GM13977 (cell line): ENCODE measurements around the gene LILRA1.
A peak's percentile ranks its signal among the peaks of the same experiment; 100 is the strongest.
"Not testable (repeated sequence)": the region's sequence is repeated elsewhere in the genome, so short reads cannot be mapped to it uniquely, and the experiment has no call there.

ENCODE experiments used
- DNase-seq: peaks from one replicate; pipeline ENCODE4 v3.0.0; 2012; ENCODE audit warnings: low spot score
- in situ Hi-C: fragments of 300-500 bp; cut with MboI; formaldehyde crosslinking; loops from one replicate; pipeline ENCODE4 v1.12.0; 2022; ENCODE audit warnings: low sequenced_read_pairs, low pct_unique_long_range_greater_than_20kb, mixed read lengths, inconsistent platforms; ENCODE audit not compliant: unreplicated experiment
- TF ChIP-seq, protein P1 (sequence below): IDR thresholded peaks from 2 replicates; pipeline ENCODE4 v1.5.1; 2012; ENCODE audit warnings: mild to moderate bottlenecking, control low read depth; ENCODE audit not compliant: insufficient read depth; ENCODE audit errors: extremely low read depth, missing control alignments

The LILRA1 gene

DNA sequence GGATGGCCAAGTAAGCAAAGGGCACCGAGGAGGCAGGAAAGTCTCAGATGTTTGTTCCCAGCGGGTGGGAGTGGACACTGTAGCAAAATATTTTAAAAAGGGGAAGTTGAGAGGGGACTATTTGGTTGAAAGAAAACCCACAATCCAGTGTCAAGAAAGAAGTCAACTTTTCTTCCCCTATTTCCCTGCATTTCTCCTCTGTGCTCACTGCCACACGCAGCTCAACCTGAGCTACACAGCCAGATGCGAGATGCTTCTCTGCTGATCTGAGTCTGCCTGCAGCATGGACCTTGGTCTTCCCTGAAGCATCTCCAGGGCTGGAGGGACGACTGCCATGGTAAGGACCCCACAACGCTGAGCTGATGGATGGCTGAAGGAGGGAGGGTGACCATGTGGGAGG, at the start of gene LILRA1:
LILRA1 (plus strand) TSS at position 188 of the 400 bp plus-strand sequence. CDS start 613 bp downstream, outside the sequence.
- DNase-seq, in situ Hi-C loops: not testable (repeated sequence)

DNA sequence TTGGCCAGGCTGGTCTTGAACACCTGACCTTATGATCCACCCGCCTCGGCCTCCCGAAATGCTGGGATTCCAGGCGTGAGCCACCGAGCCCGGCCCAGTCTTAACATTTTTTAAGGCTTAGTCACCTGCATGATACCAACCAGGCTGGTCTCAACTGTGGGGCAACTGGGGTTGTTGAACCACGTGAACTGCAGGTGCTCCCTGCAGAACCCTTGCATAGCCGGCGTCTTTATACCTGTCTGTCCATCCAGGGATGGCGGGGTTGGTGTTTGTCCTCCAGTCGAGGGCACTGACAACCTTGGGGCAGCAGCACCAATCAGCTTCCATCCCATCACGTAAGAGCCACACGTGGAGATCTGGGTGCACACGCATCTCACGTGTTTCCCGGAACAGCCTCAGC, 44.6 kb upstream of the LILRA1 start:
- TF ChIP-seq, protein P1, sequence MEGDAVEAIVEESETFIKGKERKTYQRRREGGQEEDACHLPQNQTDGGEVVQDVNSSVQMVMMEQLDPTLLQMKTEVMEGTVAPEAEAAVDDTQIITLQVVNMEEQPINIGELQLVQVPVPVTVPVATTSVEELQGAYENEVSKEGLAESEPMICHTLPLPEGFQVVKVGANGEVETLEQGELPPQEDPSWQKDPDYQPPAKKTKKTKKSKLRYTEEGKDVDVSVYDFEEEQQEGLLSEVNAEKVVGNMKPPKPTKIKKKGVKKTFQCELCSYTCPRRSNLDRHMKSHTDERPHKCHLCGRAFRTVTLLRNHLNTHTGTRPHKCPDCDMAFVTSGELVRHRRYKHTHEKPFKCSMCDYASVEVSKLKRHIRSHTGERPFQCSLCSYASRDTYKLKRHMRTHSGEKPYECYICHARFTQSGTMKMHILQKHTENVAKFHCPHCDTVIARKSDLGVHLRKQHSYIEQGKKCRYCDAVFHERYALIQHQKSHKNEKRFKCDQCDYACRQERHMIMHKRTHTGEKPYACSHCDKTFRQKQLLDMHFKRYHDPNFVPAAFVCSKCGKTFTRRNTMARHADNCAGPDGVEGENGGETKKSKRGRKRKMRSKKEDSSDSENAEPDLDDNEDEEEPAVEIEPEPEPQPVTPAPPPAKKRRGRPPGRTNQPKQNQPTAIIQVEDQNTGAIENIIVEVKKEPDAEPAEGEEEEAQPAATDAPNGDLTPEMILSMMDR: no peak
- no peak for DNase-seq
- in situ Hi-C loops: no loop called here

DNA sequence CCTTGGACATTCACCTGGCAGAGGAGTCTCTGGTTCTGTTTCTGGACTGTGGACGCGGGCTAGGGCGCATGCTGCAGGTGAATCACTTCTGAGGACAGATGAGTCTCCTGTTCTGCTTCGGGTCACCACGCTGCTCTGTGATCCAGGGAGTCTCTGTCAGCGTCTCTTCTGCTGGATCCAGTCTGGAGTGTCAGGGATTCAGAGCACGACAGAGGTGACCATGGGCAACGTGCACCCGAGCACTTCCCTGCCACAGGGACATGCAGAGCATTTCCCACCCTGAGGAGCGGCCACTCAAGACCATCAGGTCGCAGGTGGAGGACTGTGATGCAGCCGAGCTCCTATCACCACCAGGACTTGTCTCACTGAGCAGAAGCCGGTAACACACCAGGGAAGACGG, 44.2 kb upstream of the LILRA1 start:
- TF ChIP-seq, protein P1: no peak
- in situ Hi-C loops: no loop called here
- no peak for DNase-seq

GRCh38 chr19:54551293-54551692, 42.1 kb upstream of the LILRA1 start:
- in situ Hi-C loops: no loop called here
- peak; percentile 54 for DNase-seq
- TF ChIP-seq, protein P1: no peak

GRCh38 chr19:54551950-54552912, 41.2 kb upstream of the LILRA1 start:
- TF ChIP-seq, protein P1: no peak
- DNase-seq: peak; percentile 41
- in situ Hi-C loops: no loop called here

- DNase-seq: no peak
- in situ Hi-C loops: no loop called here
- TF ChIP-seq, protein P1: no peak
These were observed 40.5 kb upstream of the LILRA1 start for GRCh38 chr19:54552913-54553310.

DNA sequence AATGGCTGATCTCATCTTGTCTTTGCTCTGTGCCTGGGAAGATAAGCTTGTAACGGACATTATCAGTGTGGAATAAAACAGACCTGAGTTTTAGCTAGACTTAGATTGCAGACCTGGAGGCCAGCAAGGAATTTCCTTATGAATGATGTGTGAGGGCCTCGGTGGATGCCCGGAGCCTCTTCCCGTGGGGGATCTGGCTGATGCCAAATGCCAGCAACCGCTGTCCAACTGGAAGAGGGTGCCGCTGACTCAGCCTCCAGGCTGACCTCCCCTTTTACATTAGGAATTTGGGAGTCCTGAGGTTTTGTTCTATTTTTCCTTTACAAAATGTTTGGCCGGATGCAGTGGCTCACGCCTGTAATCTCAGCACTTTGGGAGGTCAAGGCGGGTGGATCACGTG, 39.4 kb upstream of the LILRA1 start:
- in situ Hi-C loops: no loop called here
- no peak for DNase-seq
- TF ChIP-seq, protein P1: no peak
